ENCODE results near the gene PPP1R2. TPM values are rescaled to one million over a fixed set of nuclear protein-coding genes. Genes with fewer than 3 reads are reported as not detected.
A peak's percentile ranks its signal among the peaks of the same experiment; 100 is the strongest.

Gene PPP1R2
- total RNA-seq, 1 donor from 2014 or later: 39.7 TPM

DNA sequence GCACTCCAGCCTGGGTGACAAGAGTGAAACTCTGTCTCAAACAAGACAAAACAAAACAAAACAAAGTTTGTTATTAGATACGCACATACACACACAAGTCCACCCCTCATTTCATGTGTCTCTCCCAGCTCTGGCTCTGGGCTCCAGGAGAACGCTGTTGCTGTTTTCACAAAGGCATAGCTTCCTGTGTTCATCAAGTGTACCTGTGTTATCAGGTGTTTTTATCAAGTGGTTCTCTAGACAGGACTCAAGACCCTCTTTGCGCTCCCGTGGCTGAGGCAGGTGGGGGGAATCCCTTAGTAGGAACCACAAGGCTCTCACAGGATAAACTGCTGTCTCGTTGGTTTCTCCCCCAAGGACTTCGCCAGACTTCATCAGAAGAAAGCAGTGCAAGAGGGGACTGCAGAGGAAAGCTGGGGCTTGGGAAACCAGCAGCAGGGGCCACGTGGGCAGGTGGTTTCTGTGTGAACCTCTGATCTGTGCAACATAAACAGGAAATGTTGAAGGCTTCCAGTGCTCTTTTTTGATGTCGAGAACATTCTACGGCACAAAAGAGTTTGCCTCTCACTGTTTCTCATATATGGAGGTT is 6.9 kb upstream of the PPP1R2 start:
- H3K36me3 ChIP-seq: no peaks in the 10 kb centered on the region
- DNase-seq: no peak
- H3K9me3 ChIP-seq (replicated peaks): no peaks in the 10 kb centered on the region
- no peak overlapping the region for H3K27ac ChIP-seq (replicated peaks)
- H3K4me3 ChIP-seq: no peak overlapping the region
- no peaks in the 10 kb centered on the region for H3K27me3 ChIP-seq (ENCODE audit: low read depth)
- intact Hi-C loops (cut with micrococcal nuclease): no loop called here
- no peak for TF ChIP-seq CTCF (IDR thresholded peaks at IDR 0.05; ENCODE audit: borderline replicate concordance)
- peaks cover 36% of the 10 kb centered on the region for H3K4me1 ChIP-seq

DNA sequence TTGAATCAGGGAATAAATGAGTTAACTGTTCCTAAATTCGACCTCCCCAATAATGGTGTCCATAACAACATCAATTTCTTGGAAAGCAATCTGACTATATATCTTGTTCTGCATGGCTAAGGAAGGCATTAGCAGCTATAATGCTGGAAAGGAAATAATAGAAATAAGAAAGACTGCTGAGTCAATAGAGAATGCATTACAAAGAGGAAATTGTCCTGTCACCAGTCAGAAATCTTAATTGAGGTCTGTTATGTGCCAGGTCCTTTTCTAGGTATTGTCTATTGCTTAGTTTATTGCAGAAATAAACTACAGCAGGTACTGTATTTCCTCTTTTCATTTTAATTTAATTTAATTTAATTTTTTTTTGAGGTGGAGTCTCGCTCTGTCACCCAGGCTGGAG is 5.9 kb upstream of the PPP1R2 start:
- H3K27ac ChIP-seq (replicated peaks): no peak overlapping the region
- H3K36me3 ChIP-seq: no peaks in the 10 kb centered on the region
- TF ChIP-seq CTCF (IDR thresholded peaks at IDR 0.05; ENCODE audit: borderline replicate concordance): no peak
- intact Hi-C loops (cut with micrococcal nuclease): no loop called here
- H3K27me3 ChIP-seq (ENCODE audit: low read depth): no peaks in the 10 kb centered on the region
- no peak for DNase-seq
- H3K4me3 ChIP-seq: no peak overlapping the region
- peaks cover 47% of the 10 kb centered on the region for H3K4me1 ChIP-seq
- H3K9me3 ChIP-seq (replicated peaks): no peaks in the 10 kb centered on the region

GRCh38 chr3:195548501-195548900 is 5.4 kb upstream of the PPP1R2 start:
- H3K4me1 ChIP-seq: peaks cover 52% of the 10 kb centered on the region
- intact Hi-C loops (cut with micrococcal nuclease): no loop called here
- no peak overlapping the region for H3K27ac ChIP-seq (replicated peaks)
- no peaks in the 10 kb centered on the region for H3K36me3 ChIP-seq
- no peak for DNase-seq
- no peak for TF ChIP-seq CTCF (IDR thresholded peaks at IDR 0.05; ENCODE audit: borderline replicate concordance)
- no peaks in the 10 kb centered on the region for H3K27me3 ChIP-seq (ENCODE audit: low read depth)
- no peak overlapping the region for H3K4me3 ChIP-seq
- H3K9me3 ChIP-seq (replicated peaks): no peaks in the 10 kb centered on the region

DNA sequence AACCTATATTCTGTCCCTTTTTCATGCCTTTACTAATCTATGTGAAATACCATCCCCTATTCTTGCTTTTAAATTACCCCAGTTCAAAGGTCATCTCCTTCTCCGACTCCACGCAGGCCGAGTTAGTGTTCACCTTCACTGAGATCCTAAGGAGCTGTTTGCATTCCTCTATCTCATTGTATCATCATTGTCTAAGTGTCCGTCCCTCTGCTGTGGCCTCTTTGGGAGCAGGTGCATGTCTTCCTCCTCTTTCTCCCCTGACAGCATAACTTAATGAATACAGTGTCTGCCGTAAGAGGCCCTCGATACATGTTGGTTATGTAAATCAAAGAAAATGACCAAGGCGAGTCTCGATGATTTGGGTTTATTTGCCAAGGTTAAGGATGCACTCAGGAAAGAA is 4.9 kb upstream of the PPP1R2 start:
- TF ChIP-seq CTCF (IDR thresholded peaks at IDR 0.05; ENCODE audit: borderline replicate concordance): no peak
- peaks cover 54% of the 10 kb centered on the region for H3K4me1 ChIP-seq

DNA sequence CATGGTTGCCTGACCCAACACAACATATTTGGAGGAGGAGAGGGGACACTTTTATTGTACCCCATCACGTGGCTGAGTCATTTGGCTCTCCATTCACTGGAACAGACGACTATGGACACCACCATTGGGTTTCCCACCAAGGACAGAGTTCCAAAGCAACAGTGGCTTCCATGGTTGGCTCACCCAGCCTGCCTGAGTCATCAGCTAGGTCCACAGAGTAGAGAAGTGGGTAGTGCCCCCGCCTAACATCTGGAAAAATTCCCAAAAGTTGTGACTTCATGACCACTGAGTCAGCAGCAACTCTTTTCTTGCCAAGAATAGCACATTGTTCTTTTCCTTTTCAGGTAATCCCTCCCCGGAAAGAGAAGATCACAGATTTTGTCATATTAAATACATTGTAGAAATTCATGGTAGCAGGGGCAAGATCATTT is 3.0 kb upstream of the PPP1R2 start:
- H3K36me3 ChIP-seq: no peaks in the 10 kb centered on the region
- no peaks in the 10 kb centered on the region for H3K9me3 ChIP-seq (replicated peaks)
- H3K27me3 ChIP-seq (ENCODE audit: low read depth): no peaks in the 10 kb centered on the region
- peak overlapping the region; percentile 94 for H3K27ac ChIP-seq (replicated peaks)
- peaks cover 67% of the 10 kb centered on the region for H3K4me1 ChIP-seq
- no peak for TF ChIP-seq CTCF (IDR thresholded peaks at IDR 0.05; ENCODE audit: borderline replicate concordance)
- intact Hi-C loops (cut with micrococcal nuclease): no loop called here
- no peak overlapping the region for H3K4me3 ChIP-seq
- DNase-seq: no peak

More for the DNA sequence above, 4.9 kb upstream of the PPP1R2 start:
- Histone ChIP-seq H3K4me3 (no peak overlapping the region), H3K36me3 (no peaks in the 10 kb centered on the region), H3K9me3 (replicated peaks) (no peaks in the 10 kb centered on the region), H3K27me3 (ENCODE audit: low read depth) (no peaks in the 10 kb centered on the region), H3K27ac (replicated peaks) (no peak overlapping the region)
- intact Hi-C loops (cut with micrococcal nuclease): no loop called here
- DNase-seq: no peak
